ENCODE measurements around the gene CORO6.

The CORO6 gene

DNA sequence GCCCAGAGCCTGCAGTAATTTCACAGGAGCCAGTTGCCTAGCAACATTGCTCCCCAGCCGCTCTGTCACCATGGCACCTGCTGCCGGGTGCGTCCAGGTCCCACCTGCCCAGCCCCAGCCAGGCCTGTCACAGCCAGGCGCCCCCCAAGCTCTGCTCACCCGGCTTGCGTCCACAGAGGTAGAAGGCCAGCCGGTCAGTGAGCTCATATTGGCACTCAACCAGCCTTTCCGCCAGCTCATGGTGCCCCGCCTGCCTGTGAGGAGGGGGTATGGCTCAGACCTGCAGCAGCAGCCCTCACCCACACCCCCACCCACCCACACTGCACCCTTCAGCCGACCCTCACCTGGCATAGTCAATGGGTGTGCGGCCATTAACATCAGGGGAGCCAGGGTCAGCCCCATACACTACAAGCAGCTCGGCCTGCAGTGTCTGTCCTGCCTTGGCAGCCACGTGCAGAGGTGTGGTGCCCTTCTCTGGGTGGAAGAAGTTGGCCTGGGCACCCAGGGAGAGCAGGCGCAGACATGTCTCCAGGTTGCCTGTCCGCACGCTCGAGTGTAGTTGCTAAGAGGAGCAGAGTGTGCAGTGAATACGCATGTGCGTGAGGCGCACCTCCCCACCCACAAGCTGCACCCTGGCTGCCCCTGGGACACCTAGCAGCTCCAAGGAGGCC is 41.0 kb downstream of the CORO6 start:
- TF ChIP-seq SIN3A (IDR thresholded peaks at IDR 0.05; ENCODE audit: borderline replicate concordance, insufficient read depth, low read length): no peak
- no peak for TF ChIP-seq TAF1 (IDR thresholded peaks at IDR 0.05; ENCODE audit: borderline replicate concordance, insufficient read depth, low read length)

DNA sequence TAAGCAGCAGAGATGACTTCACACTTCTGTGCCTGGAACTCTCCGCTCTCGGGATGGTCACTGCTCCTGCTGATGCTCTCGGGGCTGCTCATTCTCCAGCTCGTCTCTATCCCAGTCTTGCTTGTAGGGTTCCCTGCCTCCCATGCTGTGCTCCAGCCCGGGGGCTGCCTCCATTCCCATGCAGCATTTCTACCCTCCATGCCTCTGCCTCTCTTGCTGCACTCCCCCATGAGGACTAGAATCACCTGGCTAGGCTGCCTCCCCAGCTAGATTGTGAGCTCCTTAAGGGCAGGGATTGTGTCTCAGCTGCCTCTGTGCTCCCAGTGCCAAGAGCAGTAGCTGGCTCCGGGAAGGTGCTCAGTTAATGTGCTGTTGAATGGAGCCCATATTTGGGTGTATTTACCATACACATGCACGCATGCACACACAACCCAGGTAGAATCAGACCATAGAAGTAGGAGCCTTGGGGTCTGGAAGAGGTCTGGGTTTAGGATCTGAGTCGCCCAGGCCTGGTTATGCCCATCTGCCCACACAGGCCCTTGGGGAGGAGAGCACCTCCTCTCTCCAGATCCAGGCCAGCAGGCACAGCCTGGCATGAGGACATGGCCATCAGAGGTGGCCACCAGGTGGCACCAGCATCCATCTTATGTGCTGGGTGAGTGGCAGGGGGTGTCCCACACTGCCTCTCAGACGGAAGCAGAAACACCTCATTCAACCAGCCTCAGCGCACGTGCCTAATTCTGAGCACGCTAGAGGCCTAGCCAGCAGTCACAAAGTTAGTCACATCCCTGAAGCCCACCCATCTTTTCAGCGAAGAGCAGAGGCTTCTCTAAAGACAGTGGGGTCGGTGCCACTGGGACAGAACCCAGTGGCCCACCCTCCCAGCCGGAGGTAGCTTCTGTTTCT is 42.6 kb downstream of the CORO6 start:
- TF ChIP-seq, protein P1, sequence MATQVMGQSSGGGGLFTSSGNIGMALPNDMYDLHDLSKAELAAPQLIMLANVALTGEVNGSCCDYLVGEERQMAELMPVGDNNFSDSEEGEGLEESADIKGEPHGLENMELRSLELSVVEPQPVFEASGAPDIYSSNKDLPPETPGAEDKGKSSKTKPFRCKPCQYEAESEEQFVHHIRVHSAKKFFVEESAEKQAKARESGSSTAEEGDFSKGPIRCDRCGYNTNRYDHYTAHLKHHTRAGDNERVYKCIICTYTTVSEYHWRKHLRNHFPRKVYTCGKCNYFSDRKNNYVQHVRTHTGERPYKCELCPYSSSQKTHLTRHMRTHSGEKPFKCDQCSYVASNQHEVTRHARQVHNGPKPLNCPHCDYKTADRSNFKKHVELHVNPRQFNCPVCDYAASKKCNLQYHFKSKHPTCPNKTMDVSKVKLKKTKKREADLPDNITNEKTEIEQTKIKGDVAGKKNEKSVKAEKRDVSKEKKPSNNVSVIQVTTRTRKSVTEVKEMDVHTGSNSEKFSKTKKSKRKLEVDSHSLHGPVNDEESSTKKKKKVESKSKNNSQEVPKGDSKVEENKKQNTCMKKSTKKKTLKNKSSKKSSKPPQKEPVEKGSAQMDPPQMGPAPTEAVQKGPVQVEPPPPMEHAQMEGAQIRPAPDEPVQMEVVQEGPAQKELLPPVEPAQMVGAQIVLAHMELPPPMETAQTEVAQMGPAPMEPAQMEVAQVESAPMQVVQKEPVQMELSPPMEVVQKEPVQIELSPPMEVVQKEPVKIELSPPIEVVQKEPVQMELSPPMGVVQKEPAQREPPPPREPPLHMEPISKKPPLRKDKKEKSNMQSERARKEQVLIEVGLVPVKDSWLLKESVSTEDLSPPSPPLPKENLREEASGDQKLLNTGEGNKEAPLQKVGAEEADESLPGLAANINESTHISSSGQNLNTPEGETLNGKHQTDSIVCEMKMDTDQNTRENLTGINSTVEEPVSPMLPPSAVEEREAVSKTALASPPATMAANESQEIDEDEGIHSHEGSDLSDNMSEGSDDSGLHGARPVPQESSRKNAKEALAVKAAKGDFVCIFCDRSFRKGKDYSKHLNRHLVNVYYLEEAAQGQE (IDR thresholded peaks at IDR 0.05; ENCODE audit: insufficient read depth in 1 of 2, low read depth in 2 of 2, low read length in 2 of 2): no peak
- TF ChIP-seq POLR2AphosphoS5 (IDR thresholded peaks at IDR 0.05; ENCODE audit: low read depth, low read length): no peak
- TF ChIP-seq FOXP2 (optimal IDR thresholded peaks at IDR 0.05; ENCODE audit: borderline replicate concordance, extremely low read depth, extremely low read length, insufficient read depth): peak; percentile 81
- TF ChIP-seq TAF1 (IDR thresholded peaks at IDR 0.05; ENCODE audit: borderline replicate concordance, insufficient read depth, low read length): no peak
- TF ChIP-seq SIN3A (IDR thresholded peaks at IDR 0.05; ENCODE audit: borderline replicate concordance, insufficient read depth, low read length): no peak

DNA sequence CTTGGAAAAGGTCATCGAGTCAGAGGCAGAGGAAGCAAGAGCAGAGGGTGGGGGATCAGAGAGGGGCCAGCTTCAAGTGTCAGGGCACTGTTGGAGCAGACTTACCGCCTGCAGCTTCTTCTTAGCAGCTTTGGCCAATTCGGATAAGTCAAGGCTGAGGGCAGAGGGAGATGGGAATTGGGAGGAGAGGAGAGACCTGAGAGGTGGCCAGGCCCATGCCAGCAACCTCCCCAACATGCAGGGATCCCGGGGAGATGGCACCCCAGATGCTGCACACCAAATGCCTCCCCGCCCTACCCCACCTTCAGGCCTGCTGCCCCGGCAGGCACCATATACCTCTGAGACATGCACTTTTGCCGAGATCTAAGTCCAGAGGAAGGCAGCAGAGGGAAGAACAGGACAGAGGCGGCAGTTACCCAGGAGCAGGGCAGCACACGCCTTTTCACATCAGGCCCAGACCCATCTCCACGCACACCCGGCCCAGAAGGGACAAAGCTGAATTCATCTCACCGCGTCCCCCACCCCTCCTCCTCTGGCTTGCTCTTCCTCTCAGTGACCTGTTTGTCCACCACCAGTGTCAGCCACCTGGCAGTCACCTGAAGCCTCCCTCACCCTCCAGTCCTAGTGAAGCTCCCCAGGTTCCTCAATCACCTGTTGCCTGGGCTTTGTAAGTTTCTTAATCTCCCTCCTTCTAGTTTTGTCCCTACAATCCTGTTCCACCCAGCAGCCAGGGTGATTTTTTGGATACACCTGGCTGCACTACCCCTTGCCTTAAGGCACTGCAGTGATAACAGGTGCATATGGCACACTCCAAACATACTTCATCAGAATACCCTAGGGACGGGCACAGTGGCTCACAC is 43.9 kb downstream of the CORO6 start:
- no peak for TF ChIP-seq SIN3A (IDR thresholded peaks at IDR 0.05; ENCODE audit: borderline replicate concordance, insufficient read depth, low read length)
- TF ChIP-seq FOXP2 (optimal IDR thresholded peaks at IDR 0.05; ENCODE audit: borderline replicate concordance, extremely low read depth, extremely low read length, insufficient read depth): no peak
- no peak for TF ChIP-seq POLR2AphosphoS5 (IDR thresholded peaks at IDR 0.05; ENCODE audit: low read depth, low read length)
- TF ChIP-seq, protein P1 (IDR thresholded peaks at IDR 0.05; ENCODE audit: insufficient read depth in 1 of 2, low read depth in 2 of 2, low read length in 2 of 2): no peak
- TF ChIP-seq TAF1 (IDR thresholded peaks at IDR 0.05; ENCODE audit: borderline replicate concordance, insufficient read depth, low read length): no peak

DNA sequence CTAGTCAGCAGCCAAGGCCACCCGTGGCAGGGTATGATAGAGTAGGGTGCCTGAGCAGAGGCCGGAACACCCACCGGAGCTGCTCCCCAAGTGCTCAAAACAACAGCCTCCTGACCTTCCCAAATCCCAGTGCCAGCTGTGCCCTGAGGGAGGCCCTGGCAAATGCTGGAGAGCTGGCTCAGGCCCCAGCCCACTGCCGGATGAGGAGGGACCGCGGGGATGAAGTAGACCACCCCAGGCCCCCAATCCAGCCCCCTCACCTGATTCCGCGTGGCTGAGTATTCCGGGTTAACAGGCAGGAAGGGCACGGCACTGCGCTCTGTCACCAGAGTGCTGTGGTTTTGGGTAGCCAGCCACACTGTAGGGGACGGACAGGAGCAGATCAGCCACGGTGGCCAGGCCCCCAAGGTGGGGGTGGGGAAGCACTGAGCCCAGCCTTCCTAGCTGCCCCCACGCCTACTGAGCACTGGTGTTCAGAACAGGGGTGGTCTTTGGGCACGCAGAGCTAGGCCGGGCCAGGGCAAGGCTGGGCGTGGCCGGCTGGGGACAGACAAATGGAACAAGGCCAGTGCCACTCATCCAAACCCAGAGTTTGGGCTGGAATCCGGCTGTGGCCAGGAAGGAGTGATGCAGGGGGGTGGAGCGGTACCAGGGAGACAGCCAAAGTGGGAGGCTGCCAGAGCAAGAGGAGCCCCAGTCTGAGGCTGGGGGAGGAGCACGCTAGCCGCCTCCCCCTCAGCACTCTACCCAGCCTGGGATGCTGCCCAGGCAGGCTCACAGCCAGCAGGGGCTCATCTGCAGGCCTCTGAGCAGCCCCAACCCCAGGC is 45.1 kb downstream of the CORO6 start:
- TF ChIP-seq SIN3A (IDR thresholded peaks at IDR 0.05; ENCODE audit: borderline replicate concordance, insufficient read depth, low read length): no peak
- no peak for TF ChIP-seq TAF1 (IDR thresholded peaks at IDR 0.05; ENCODE audit: borderline replicate concordance, insufficient read depth, low read length)
- TF ChIP-seq, protein P1 (IDR thresholded peaks at IDR 0.05; ENCODE audit: insufficient read depth in 1 of 2, low read depth in 2 of 2, low read length in 2 of 2): no peak
- no peak for TF ChIP-seq POLR2AphosphoS5 (IDR thresholded peaks at IDR 0.05; ENCODE audit: low read depth, low read length)
- no peak for TF ChIP-seq FOXP2 (optimal IDR thresholded peaks at IDR 0.05; ENCODE audit: borderline replicate concordance, extremely low read depth, extremely low read length, insufficient read depth)
